GM18511 (cell line): ENCODE measurements around the gene ZSWIM5.
A peak's percentile ranks its signal among the peaks of the same experiment; 100 is the strongest.

Experiments
- ATAC-seq: cut with Tn5 transposase; IDR thresholded peaks from one replicate; pipeline ENCODE4 v1.9.1; 2021; ENCODE audit warnings: mild to moderate bottlenecking, moderate library complexity; ENCODE audit not compliant: unreplicated experiment

The ZSWIM5 gene

GRCh38 chr1:45037456-45037855 is 168.9 kb downstream of the ZSWIM5 start:
- ATAC-seq = no peak

- ATAC-seq = no peak
Observed at GRCh38 chr1:45035631-45036301, 170.6 kb downstream of the ZSWIM5 start.

GRCh38 chr1:45033356-45033755 is 173.0 kb downstream of the ZSWIM5 start:
- ATAC-seq = peak; percentile 56

GRCh38 chr1:45032837-45033236 is 173.6 kb downstream of the ZSWIM5 start:
- no peak for ATAC-seq

- ATAC-seq = no peak
Observed at GRCh38 chr1:45026446-45026845, 180.0 kb downstream of the ZSWIM5 start.

GRCh38 chr1:45023663-45024062 is 182.7 kb downstream of the ZSWIM5 start:
- no peak for ATAC-seq

- ATAC-seq = no peak
Observed at GRCh38 chr1:45018599-45019230, 187.7 kb downstream of the ZSWIM5 start.

- ATAC-seq = no peak
Observed at GRCh38 chr1:45016767-45017166, 189.6 kb downstream of the ZSWIM5 start.

GRCh38 chr1:45016090-45016697 is 190.2 kb downstream of the ZSWIM5 start:
- ATAC-seq = no peak

GRCh38 chr1:45015683-45016082 is 190.7 kb downstream of the ZSWIM5 start:
- no peak for ATAC-seq

- ATAC-seq = no peak
Observed at GRCh38 chr1:45014321-45015028, 191.9 kb downstream of the ZSWIM5 start.

GRCh38 chr1:45013551-45014209 is 192.7 kb downstream of the ZSWIM5 start:
- no peak for ATAC-seq

- no peak for ATAC-seq
Observed at GRCh38 chr1:45012639-45013278, 193.6 kb downstream of the ZSWIM5 start.

GRCh38 chr1:45011837-45012638 is 194.4 kb downstream of the ZSWIM5 start, which contains the start of gene UROD:
UROD (plus strand) TSS chr1:45012254; CDS start chr1:45012266, 12 bp downstream.
- ATAC-seq = peak; percentile 77

GRCh38 chr1:45010855-45011811 is 195.3 kb downstream of the ZSWIM5 start, which contains the start of gene HECTD3:
HECTD3 (minus strand) TSS chr1:45011324; CDS start chr1:45011257, 67 bp downstream.
- peak; percentile 80 for ATAC-seq

- ATAC-seq = no peak
Observed at GRCh38 chr1:45009956-45010854, 196.2 kb downstream of the ZSWIM5 start.

GRCh38 chr1:45009296-45009865 is 197.0 kb downstream of the ZSWIM5 start:
- ATAC-seq = no peak
